NCI-H2107 treated with DMSO at 0.1 percent for 48 hours (cell line): Measurements from ENCODE around the gene JPH4.
"Not testable (repeated sequence)": the region's sequence is repeated elsewhere in the genome, so short reads cannot be mapped to it uniquely, and the experiment has no call there.

Experiments used
- DNase-seq: peaks from one replicate; lab custom pipeline; 2025; ENCODE audit not compliant: unreplicated experiment; lab: John Stamatoyannopoulos, UW

JPH4 gene

GRCh38 chr14:23550131-23550811, 28.3 kb downstream of the JPH4 start:
- DNase-seq: no peak

- DNase-seq: no peak
Observed at GRCh38 chr14:23548351-23549318, 30.0 kb downstream of the JPH4 start.

- no peak for DNase-seq
Observed at GRCh38 chr14:23547924-23548323, 30.7 kb downstream of the JPH4 start.

GRCh38 chr14:23546450-23547035, 32.0 kb downstream of the JPH4 start:
- no peak for DNase-seq

- no peak for DNase-seq
Observed at GRCh38 chr14:23545740-23546365, 32.7 kb downstream of the JPH4 start.

- peak; percentile 98 for DNase-seq
Observed at GRCh38 chr14:23544511-23545447, 33.8 kb downstream of the JPH4 start.

GRCh38 chr14:23543403-23543802, 35.2 kb downstream of the JPH4 start:
- DNase-seq: no peak

GRCh38 chr14:23542261-23542660, 36.3 kb downstream of the JPH4 start:
- DNase-seq: no peak

GRCh38 chr14:23540141-23540469, 38.5 kb downstream of the JPH4 start:
- DNase-seq: no peak

GRCh38 chr14:23539248-23540140, 39.1 kb downstream of the JPH4 start:
- peak; percentile 84 for DNase-seq

GRCh38 chr14:23538785-23539184, 39.8 kb downstream of the JPH4 start:
- peak; percentile 84 for DNase-seq

GRCh38 chr14:23538050-23538718, 40.4 kb downstream of the JPH4 start:
- DNase-seq: no peak

- no peak for DNase-seq
Observed at GRCh38 chr14:23537351-23538049, 41.1 kb downstream of the JPH4 start.

- not testable (repeated sequence) for DNase-seq
Observed at GRCh38 chr14:23536906-23537305, 41.7 kb downstream of the JPH4 start.

- no peak for DNase-seq
Observed at GRCh38 chr14:23536494-23536893, 42.1 kb downstream of the JPH4 start.

- DNase-seq: no peak
Observed at GRCh38 chr14:23535943-23536342, 42.6 kb downstream of the JPH4 start.

- DNase-seq: no peak
Observed at GRCh38 chr14:23533652-23534435, 44.7 kb downstream of the JPH4 start.
